OCI-LY3 (cell line): ENCODE results near the gene RHOF.

ENCODE experiments used
- CTCF ChIP-seq: fragments of 200-600, 300-600 bp; sonication (generic); IDR thresholded peaks from 2 replicates; pipeline ENCODE4 v1.5.1; 2014; ENCODE audit warnings: antibody characterized with exemption, low read length, low read depth
- EZH2phosphoT487 ChIP-seq: fragments of 200-600 bp; shearing (Covaris generic); IDR thresholded peaks from 2 replicates; pipeline ENCODE4 v1.6.1; 2018; ENCODE audit warnings: antibody characterized with exemption, mixed run types, low read depth

- TF ChIP-seq CTCF (no peak), EZH2phosphoT487 (no peak)
Measured at GRCh38 chr12:121770388-121770787, 23.1 kb downstream of the RHOF start.
